DMS 273 (cell line): ENCODE data around the gene LCA5.
A peak's percentile ranks its signal among the peaks of the same experiment; 100 is the strongest.
"Not testable (repeated sequence)": the region's sequence is repeated elsewhere in the genome, so short reads cannot be mapped to it uniquely, and the experiment has no call there.

Experiments used
- DNase-seq: peaks from one replicate; lab custom pipeline; 2025; ENCODE audit not compliant: unreplicated experiment; lab: John Stamatoyannopoulos, UW

Gene LCA5

DNA sequence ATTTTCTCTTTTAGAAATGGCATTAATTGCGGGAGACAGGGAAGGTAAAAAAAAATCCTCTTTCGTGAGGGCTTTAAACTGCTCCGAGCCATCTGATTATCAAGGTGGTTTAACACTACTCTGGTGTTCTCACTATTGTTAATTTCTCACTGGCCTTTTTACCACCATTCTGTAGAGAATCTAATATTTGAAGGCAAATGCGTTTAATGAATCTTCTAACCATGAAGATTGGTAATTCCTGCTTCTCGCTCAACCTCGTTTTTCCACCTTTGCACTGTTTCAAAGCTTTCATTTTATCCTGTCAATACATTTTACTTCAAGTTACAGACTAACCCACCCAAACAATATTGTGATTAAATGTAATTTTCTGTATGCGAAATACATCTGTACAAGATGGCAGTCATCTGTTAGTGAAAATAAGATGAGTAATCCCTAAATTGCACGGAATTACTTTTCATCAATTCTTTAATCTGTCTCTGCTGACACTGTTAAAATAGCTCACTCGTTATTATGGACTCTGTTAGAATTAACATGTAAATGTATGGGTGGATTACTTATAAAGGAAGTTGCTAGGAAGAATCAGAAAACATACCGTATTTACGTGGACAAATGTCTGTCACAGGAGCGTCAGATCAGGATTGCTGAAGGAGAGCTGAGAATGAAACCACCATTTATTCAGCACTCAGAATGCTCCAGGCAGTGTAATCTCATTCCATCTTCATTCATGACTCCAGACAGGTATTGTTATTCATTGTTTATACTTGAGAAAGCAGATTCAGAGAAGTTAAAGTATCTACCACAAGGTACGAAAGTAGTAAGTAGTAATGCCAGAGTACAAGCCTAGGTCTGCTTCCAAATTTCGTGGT, 1.1 kb upstream of the LCA5 start:
- DNase-seq: peak; percentile 34

- DNase-seq: peak; percentile 59
These were observed 661 bp downstream of the LCA5 start for GRCh38 chr6:79536585-79536953.

DNA sequence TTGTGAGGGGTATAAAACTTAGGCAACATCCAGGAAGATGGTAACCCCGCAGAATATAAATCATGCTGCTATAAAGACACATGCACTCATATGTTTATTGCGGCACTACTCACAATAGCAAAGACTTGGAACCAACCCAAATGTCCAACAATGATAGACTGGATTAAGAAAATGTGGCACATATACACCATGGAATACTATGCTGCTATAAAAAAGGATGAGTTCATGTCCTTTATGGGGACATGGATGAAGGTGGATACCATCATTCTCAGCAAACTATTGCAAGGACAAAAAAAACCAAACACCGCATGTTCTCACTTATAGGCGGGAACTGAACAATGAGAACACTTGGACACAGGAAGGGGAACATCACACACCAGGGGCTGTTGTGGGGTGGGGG, 7.7 kb downstream of the LCA5 start:
- DNase-seq: not testable (repeated sequence)

GRCh38 chr6:79526897-79527296, 10.3 kb downstream of the LCA5 start:
- DNase-seq: peak; percentile 2

DNA sequence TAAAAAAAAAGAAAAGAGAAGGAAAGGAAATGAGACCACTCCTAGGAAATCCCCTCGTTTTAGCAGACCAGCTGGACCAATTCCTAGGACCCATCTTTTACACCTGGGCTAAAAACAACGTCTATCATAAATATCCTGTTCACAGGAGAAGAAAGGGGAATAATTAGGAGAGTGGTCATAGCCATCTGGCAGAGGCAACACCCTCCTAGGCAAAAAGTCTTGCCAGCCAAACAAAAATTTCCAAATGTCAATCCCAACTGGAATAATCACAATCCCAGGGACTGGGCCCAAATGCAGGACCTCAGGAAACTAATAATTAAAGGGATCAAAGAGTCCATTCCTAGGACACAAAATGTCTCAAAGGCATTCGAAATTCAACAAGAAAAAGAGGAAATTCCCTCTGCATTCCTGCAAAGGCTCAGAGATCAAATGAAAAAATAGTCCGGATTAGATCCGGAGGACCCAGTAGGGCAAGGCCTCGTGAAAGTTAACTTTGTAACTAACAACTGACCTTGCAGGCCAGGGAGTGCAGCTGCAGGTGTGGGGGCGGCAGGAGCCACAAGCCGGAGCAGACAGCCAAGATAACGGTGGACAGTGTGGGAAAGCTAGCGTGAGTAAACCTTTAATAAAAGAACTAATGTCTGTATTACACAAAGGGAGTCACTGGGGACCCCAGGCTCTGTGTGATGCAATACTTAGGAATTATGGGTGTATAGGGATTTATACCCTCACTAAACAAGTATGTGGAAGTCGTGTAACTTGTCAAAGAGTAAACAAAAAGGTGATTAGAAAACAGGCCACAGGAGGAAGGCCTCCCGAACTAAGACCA, 11.7 kb downstream of the LCA5 start:
- no peak for DNase-seq

GRCh38 chr6:79524065-79524464, 13.2 kb downstream of the LCA5 start:
- DNase-seq: no peak

DNA sequence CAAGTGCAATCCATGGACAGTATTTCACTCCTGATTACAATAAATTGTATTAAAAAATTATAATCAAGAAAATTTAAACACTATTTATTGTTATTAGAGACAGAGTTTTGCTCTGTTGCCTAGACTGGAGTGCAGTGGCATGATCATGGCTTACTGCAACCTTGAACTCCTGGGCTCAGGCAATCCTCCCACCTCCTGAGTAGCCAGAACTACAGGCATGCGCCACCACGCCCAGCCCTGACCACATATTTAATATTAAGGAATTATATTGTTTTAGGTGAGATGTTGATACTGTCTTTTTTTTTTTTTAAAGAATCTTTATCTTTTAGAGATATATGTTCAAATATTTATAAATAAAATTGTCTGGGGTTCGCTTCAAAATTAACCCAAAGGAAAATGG, 14.6 kb downstream of the LCA5 start:
- DNase-seq: no peak

DNA sequence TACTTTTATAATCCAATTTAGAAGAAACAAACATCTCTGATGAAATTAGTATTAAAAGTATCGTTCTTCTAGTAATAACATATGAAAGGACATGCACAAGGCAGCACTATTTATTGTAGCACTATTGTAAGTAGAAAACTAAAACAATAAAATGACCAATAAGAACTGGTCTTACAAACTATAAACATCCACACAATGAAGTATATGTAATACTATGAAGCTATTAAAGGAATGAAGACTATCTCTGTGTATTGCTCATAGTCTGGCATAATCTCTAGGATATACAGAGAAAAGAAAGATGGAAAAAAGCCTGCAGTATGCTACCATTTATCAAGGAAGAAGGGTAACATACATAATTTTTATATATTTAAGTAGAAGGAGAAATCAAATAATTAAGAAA, 16.7 kb downstream of the LCA5 start:
- no peak for DNase-seq

DNA sequence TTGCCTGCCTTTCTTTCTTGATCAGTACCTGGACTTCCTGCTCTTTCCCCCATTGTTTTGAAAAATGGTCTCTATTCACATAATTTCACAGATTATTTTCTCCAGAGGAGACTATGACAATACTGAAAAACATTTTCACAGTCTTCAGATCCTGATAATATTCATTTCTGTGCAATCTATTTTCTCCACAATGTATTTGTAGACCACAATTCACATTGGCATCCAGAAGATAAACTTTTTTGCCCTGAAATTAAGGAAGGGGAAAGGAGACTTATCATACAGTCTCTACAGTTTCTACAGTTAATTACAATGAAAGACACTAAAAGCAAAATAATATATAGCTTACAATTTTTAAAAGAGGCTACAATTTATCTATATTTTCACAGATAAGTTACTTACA, 18.4 kb downstream of the LCA5 start:
- DNase-seq: no peak

DNA sequence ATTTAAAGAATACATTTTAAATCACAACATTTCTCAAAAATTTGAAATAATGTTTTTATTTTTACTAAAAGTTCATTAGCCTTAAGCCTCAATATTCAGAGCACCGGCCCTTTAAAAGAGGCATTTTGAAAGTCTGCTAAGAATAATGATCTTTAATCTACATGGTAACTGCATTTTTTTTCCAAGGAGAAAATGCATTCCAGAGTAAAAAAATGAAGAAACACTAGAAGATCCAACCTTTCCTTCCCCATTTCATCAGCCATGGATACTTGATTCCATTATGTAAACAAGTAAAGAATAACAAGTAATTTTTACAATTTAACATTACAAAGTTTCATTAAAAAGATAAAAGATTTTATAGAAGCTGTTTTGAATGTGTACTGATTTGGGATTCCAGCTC, 21.8 kb downstream of the LCA5 start:
- no peak for DNase-seq

GRCh38 chr6:79513111-79513510, 24.1 kb downstream of the LCA5 start:
- no peak for DNase-seq

GRCh38 chr6:79512014-79512413, 25.2 kb downstream of the LCA5 start:
- DNase-seq: no peak

- no peak for DNase-seq
These were observed 26.5 kb downstream of the LCA5 start for GRCh38 chr6:79510707-79511106.

DNA sequence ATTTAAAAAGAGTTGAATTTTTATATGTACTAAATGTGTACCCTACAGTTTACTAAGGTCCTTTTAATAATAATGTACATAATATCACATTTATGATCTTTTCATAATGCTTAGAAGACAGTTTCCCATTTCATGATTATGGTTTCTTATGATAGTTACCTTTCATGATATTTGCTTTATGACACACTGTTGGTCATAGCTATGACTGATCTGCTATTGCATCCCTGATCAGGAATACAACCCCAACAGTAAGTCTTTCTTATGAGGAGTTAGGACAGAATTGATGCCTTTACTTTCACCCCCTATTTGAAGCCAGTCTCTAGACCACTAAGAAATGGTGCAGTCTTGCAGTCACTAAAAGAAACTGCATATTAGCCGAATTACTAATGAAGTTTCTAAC, 31.0 kb downstream of the LCA5 start:
- no peak for DNase-seq

DNA sequence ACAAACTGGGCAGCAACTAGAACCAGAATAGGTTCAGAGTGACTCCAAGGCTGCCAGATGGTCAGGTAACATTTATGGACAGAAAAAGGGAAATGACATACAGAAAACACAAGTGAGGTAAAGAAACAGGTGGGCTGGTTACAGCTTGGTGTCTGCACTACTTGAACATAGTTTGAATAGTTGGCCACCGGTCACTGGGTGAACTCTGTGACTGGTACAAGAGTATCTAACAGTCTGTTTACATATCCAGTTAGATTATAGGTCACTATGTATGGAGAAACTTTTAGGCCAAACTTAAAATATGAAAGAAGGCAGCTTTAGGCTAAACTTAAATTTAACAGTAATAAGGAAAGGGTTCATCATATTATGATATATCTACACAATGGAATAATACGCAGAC, 32.9 kb downstream of the LCA5 start:
- DNase-seq: no peak

DNA sequence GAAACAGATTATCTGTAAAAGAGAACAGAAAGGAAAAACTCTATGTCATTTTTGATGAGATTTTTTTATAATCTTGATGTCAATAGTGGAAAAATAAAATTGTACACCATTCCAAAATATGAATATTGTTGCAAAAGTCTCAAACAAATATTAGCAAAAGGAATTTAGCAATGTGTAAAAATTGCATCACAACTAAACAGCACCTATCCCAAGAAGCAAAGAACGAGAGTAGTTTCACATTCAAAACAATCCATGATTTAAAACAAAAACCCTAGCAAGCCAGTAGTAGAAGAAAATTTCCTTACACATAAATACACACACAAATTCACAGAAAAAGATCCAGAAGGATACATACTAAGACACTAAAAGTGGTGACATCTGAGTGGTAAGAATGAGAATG, 38.4 kb downstream of the LCA5 start:
- DNase-seq: no peak

- DNase-seq: no peak
These were observed 42.0 kb downstream of the LCA5 start for GRCh38 chr6:79495246-79495645.

DNA sequence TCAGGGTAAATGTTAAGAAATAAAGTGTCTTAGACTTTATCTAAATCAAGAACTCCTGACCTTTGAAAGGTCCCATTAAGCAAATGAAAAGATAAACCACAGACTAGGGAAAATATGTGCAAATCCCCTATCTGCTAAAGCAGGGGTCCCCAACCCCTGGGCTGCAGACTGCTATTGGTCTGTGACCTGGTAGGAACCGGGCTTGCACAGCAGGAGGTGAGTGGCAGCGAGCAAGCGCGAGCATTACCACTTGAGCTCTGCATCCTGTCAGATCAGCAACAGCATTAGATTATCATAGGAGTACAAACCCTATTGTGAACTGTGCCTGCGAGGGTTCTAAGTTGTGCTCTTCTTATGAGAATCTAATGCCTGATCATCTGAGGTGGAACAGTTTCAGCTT, 42.4 kb downstream of the LCA5 start:
- DNase-seq: no peak

DNA sequence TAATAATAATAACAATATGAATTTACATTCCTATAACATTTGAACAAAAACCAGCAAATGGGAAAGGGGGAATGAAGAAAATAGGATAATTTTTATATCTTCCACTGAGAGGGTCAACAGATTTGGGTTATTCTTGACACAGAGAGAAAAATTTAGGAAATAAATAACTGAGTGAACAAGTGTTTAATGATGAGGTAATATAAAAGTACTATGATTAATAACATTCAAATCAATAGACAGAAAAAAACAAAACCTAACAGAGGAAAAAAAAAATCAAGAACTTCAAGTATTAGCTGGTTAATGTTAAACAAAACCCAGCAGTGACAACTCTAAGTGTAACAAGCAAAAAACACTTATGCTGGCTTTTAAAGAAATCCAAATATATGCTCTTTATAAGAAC, 66.5 kb downstream of the LCA5 start:
- DNase-seq: no peak

DNA sequence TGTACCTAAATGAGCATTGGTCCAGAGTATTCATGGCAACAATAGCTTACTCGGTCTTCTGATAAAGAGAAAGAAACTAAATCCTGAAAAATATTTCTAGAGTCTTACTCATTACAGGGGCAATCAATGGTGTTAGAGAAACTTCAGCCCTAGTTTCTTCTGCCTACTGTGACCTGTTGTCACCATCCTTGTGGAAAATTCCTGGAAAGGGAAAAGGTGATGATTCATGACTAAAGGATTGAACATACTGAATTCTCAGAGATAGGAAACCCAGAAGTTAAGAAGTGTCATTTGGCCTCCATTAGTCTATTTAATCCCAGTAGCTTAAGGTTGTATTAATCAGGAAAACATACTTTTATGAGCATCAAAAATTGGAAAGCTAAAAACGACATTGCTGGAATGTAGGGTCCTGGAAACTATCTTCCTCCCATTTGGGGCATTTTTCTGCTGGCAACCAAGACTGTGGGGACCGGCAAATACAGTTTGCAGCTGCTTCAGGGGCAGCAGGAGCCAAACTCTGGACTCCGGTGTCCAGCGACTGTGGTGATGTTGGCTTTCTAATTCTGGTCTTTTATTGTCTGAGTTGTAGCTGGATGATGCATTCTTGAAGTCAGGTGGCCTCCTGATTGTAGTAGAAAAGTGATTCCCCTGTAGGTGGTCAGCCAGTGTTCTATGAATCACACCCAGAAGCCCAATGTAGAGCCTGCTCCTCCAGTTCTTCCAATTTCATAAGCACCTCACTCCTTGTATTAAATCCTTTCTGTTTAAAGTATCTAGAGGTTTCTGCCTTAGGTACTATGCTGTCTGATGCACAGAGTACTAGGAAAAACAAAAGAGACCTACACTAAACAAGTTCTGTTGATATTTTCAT, 67.6 kb downstream of the LCA5 start:
- DNase-seq: no peak

DNA sequence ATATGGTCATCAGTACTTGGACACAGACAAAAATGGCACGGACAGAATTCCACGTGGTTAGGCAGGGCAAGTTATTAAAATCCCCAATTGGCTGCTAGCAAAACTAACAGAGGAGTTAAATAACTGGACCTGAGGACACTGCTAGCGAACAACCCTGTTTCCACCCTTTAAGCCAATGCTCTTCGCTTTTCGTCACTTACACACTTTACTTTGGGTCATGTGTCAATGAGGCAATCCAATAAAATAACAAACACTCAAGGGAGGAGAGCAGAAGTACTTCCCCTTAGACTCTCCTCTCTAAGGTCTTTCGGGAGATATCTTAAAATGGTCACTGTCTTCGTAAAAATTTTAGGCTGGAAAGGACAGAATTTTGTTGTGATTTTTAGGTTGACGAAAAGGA, 68.6 kb downstream of the LCA5 start:
- DNase-seq: no peak
